Heart left ventricle (tissue), 16 donors: Measurements from ENCODE around the gene FGFR4. TPM values are rescaled to one million over a fixed set of nuclear protein-coding genes. Genes with fewer than 3 reads are reported as not detected.

Source experiments
- ATAC-seq, 4 donors: fragments of 200-7000 bp; cut with Tn5 transposase; one replicate each; pipeline ENCODE4 v1.9.1; 2020 to 2022; ENCODE audit warnings: moderate library complexity in 4 of 4, mild to moderate bottlenecking in 3 of 4, moderate number of reproducible peaks in 1 of 4
- DNase-seq, 5 donors: peaks; one replicate each; pipeline ENCODE4 v3.0.0-alpha.2; 2020
- H3K27ac ChIP-seq, 12 donors: fragments of 200-600 bp; sonication (generic) in 4 of 12; one replicate each; pipeline versions ENCODE4 v1.5.0 to v1.8.0; 2016 to 2022; ENCODE audit warnings: mild to moderate bottlenecking in 2 of 12
- H3K27me3 ChIP-seq, 9 donors: fragments of 200-600 bp; sonication (generic) in 2 of 9; one replicate each; pipeline versions ENCODE4 v1.5.1 to v1.8.0; 2016 to 2022; ENCODE audit warnings: mild to moderate bottlenecking in 3 of 9
- H3K36me3 ChIP-seq, 9 donors: fragments of 200-600 bp; sonication (generic) in 2 of 9; one replicate each; pipeline versions ENCODE4 v1.5.0 to v1.8.0; 2018 to 2022; ENCODE audit warnings: mild to moderate bottlenecking in 2 of 9
- H3K4me1 ChIP-seq, 12 donors: fragments of 200-600 bp; sonication (generic) in 4 of 12; one replicate each; pipeline versions ENCODE4 v1.5.0 to v1.8.0; 2016 to 2022; ENCODE audit warnings: mild to moderate bottlenecking in 3 of 12
- H3K4me3 ChIP-seq, 12 donors: fragments of 200-600 bp; sonication (generic) in 4 of 12; one replicate each; pipeline versions ENCODE4 v1.5.0 to v1.8.0; 2017 to 2022; ENCODE audit warnings: mild to moderate bottlenecking in 9 of 12, moderate library complexity in 4 of 12
- H3K9me3 ChIP-seq, 12 donors: fragments of 200-600 bp; sonication (generic) in 4 of 12; one replicate each; pipeline versions ENCODE4 v1.5.0 to v1.8.0; 2016 to 2022; ENCODE audit warnings: mild to moderate bottlenecking in 1 of 12
- POLR2A ChIP-seq, 2 donors: fragments of 450-650 bp; IDR thresholded peaks; one replicate each; pipeline ENCODE4 v1.6.1; 2017; ENCODE audit warnings: antibody characterized with exemption in 2 of 2, mild to moderate bottlenecking in 2 of 2, moderate library complexity in 2 of 2
- WGBS, 4 donors: extraction: QIAGEN DNeasy Blood & Tissue Kit in 2 of 4; methylation state at CpG; one replicate each; pipeline versions ENCODE4 v1.1.5 to v1.1.7; 2013 to 2018; 5-methylcytosine and 5-hydroxymethylcytosine counted together
- intact Hi-C, 10 donors: fragments of 100-400 bp; cut with DNase I; formaldehyde crosslinking; loops; one replicate each; pipeline versions ENCODE4 v1.11.1 to v1.14.2; 2022
- polyA plus RNA-seq, 2 donors: library from polyadenylated mRNA; stranded (reverse); fragments of 200-250 nt; gene quantifications; one replicate each; pipeline ENCODE4 v1.2.3, GENCODE V29; 2013
- total RNA-seq, 9 donors: library from RNA; depleted of rRNA in 2 of 9; stranded (reverse); fragments of >200 nt in 2 of 9; fragmentation: NEBNext Ultra II Directional in 3 of 9; extraction: Animal tissue kit (Norgen Biotek cat#: 25700) in 3 of 9; gene quantifications; one replicate each; pipeline versions ENCODE4 v1.1.0 to v1.2.4, GENCODE V29; 2016 to 2023
- TF ChIP-seq, protein P1 (sequence below), 12 donors: fragments of 200-600 bp; sonication (generic) in 4 of 12; IDR thresholded peaks; one replicate each; pipeline versions ENCODE4 v1.5.0 to v1.8.0; 2018 to 2022; ENCODE audit warnings: antibody characterized with exemption in 12 of 12, mild to moderate bottlenecking in 5 of 12
- donor health status: ischemic (EF 13 %, LVEDD 7.1; RV severe dilation, severe dysfunction).
- donor health status: healthy with polysubstance abuse.
- donor health status: DM: no; HTN: yes; CAD: no.
- donor health status: DM: no; HTN: no; CAD: no.
- donor health status: ischemic (EF 25% LVEDD 6.9; RV normal size, moderate dysfunction).
- donor health status: ischemic (EF 25% LVEDD 5.7; RV mildly dilated, moderate dysfunction).
- donor health status: healthy.
- donor health status: DM: yes; HTN: yes; CAD: no.
- donor health status: ischemic (EF 35%, LVEDD 5.7; RV mildly dilated, moderate dysfunction).
- donor health status: nonischemic (EF 11% LVEDD 7.7; RV severe dilation, severe dysfunction).
- donor health status: DM: yes; HTN: yes; CAD: no.
- donor health status: PGD.
- donor health status: ischemic (EF 29% LVEDD 5.4; RV normal size, mild dysfunction).
- donor health status: nonischemic (EF 23%, LVEDD 6.1; RV moderate dilation, normal function).

Gene FGFR4
- total and polyA plus RNA-seq, 11 donors: 0.35 to 2.6 (median 0.49) TPM; not detected in 1

DNA sequence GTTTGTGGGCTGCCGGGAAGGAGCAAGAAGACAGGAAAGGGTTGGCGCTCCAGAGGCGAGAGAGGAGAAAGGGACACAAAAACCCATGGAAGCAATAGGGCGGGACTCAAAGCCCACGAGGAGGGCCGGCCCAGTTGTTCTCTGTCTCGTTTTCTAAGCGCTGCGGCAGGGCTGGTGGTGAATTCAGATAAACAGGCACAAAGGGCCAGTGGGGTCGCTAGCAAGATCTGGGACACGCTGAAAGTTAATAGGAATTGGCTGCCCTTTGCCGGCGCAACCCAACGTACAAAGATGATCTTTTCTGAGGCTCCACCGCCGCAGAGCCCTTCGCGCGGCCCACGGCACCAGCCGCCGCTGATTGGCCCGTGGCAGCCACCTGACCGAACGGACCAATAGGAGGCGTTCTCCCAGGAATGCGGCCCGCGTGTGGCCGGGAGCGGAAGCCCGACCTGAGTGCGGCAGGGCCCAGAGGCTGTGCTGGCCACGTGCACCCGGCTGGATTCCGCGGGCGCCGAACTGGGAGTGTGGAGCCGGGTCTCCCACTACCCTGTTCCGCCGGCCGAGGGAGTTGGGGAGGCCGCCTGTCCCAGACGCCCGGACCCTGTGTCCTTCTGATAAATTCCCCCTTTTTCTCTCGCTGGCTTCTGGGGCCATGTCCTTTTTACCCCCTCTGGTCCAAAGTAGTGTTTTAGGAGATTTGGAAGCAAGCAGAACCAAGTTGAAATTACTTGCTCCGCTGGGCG lies 30.1 kb downstream of the FGFR4 start:
- TF ChIP-seq, protein P1, sequence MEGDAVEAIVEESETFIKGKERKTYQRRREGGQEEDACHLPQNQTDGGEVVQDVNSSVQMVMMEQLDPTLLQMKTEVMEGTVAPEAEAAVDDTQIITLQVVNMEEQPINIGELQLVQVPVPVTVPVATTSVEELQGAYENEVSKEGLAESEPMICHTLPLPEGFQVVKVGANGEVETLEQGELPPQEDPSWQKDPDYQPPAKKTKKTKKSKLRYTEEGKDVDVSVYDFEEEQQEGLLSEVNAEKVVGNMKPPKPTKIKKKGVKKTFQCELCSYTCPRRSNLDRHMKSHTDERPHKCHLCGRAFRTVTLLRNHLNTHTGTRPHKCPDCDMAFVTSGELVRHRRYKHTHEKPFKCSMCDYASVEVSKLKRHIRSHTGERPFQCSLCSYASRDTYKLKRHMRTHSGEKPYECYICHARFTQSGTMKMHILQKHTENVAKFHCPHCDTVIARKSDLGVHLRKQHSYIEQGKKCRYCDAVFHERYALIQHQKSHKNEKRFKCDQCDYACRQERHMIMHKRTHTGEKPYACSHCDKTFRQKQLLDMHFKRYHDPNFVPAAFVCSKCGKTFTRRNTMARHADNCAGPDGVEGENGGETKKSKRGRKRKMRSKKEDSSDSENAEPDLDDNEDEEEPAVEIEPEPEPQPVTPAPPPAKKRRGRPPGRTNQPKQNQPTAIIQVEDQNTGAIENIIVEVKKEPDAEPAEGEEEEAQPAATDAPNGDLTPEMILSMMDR (IDR thresholded peaks at IDR 0.05): peak in 1 of 12 donors; percentile 16
- TF ChIP-seq POLR2A (IDR thresholded peaks at IDR 0.05): peak in 1 of 2 donors; percentile 54
- no peaks in the 10 kb centered on the region for H3K27me3 ChIP-seq
- no peaks in the 10 kb centered on the region for H3K9me3 ChIP-seq
- ATAC-seq: peak; percentile 88 to 98 (median 96)
- no peaks in the 10 kb centered on the region for H3K36me3 ChIP-seq
- peak; percentile 89 to 96 (median 93) for DNase-seq
- peak overlapping the region; percentile 32 to 76 (median 60) for H3K27ac ChIP-seq
- H3K4me3 ChIP-seq: peak overlapping the region in 9 of 12 donors; percentile 11 to 51 (median 36)
- intact Hi-C loops: loop anchor here (5.0 to 10.0 kb wide), 9 partner anchors 80 to 268 kb away; partner anchors contain the start of genes PRELID1 (in 5 of the 10), RAB24 (in 5 of the 10), MXD3 (in 2 of the 10) and SLC34A1 (in 1 of the 10)
- H3K4me1 ChIP-seq: peaks cover 0 to 28% (median 15%) of the 10 kb centered on the region in 12 donors
- 19 to 30% (median 24%) methylated on average over 33 to 49 of the region's 49 CpGs for WGBS, 4 donors

DNA sequence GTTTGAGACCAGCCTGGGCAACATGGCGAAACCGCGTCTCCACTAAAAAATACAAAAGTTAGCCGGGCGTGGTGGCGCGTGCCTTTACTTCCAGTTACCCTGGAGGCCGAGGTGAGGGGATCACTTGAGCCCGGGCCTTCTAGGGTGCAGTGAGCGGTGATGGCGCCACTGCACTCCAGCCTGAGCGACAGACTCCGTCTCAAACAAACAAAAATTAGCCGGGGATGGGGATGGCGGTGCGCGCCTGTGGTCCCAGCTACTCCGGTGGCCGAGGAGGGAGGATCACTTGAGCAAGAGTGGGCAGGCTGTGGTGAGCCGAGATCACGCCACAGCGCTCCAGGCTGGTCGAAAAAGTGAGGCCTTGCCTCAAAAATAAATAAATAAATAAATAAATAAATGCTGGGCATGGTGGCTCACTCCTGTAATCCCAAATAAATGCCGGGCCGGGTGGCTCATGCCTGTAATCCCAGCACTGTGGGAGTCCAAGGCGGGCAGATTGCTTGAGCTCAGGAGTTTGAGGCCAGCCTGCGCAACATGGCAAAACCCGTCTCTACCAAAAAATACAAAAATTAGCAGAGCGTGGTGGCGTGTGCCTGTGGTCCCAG lies 30.8 kb downstream of the FGFR4 start:
- no peaks in the 10 kb centered on the region for H3K9me3 ChIP-seq
- H3K27me3 ChIP-seq: no peaks in the 10 kb centered on the region
- no peak overlapping the region for H3K4me3 ChIP-seq
- 96 to 98% (median 97%) methylated on average over 30 of the region's 30 CpGs for WGBS, 4 donors
- no peak for TF ChIP-seq POLR2A (IDR thresholded peaks at IDR 0.05)
- TF ChIP-seq, protein P1 (IDR thresholded peaks at IDR 0.05): no peak
- H3K4me1 ChIP-seq: peaks cover 0 to 28% (median 14%) of the 10 kb centered on the region in 12 donors
- H3K36me3 ChIP-seq: no peaks in the 10 kb centered on the region
- no peak for DNase-seq
- H3K27ac ChIP-seq: peak overlapping the region in 4 of 12 donors; percentile 58 to 74 (median 64)
- ATAC-seq: no peak
- intact Hi-C loops: loop anchor here (5.0 to 10.0 kb wide), 9 partner anchors 80 to 267 kb away; partner anchors contain the start of genes PRELID1 (in 5 of the 10), RAB24 (in 5 of the 10), MXD3 (in 2 of the 10) and SLC34A1 (in 1 of the 10)

DNA sequence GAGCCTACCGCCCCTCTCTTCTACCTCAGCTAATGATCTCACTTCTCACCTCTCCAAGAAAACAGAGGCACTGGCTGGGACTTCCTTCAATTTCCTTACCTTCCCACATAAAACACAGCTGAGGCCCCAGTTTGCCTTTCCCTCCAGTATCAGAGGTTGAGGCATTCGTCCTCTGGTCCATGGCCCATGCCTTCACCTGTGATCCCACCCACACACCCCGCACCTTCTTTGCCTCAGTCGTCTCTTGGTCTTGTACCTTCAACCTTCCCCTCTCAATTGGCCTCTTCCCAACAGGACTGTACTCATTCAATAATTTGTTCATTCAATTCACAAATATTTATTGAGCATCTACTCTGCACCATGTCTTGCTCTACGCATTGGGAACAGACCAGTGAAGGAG lies 35.9 kb downstream of the FGFR4 start:
- H3K9me3 ChIP-seq: no peaks in the 10 kb centered on the region
- TF ChIP-seq POLR2A (IDR thresholded peaks at IDR 0.05): no peak
- intact Hi-C loops: no loop called here
- no peak overlapping the region for H3K27ac ChIP-seq
- H3K4me3 ChIP-seq: no peak overlapping the region
- H3K27me3 ChIP-seq: no peaks in the 10 kb centered on the region
- no peak for DNase-seq
- H3K4me1 ChIP-seq: no peaks in the 10 kb centered on the region
- no peak for ATAC-seq
- 97 to 98% (median 97%) methylated on average over 5 of the region's 5 CpGs for WGBS, 4 donors
- no peaks in the 10 kb centered on the region for H3K36me3 ChIP-seq

DNA sequence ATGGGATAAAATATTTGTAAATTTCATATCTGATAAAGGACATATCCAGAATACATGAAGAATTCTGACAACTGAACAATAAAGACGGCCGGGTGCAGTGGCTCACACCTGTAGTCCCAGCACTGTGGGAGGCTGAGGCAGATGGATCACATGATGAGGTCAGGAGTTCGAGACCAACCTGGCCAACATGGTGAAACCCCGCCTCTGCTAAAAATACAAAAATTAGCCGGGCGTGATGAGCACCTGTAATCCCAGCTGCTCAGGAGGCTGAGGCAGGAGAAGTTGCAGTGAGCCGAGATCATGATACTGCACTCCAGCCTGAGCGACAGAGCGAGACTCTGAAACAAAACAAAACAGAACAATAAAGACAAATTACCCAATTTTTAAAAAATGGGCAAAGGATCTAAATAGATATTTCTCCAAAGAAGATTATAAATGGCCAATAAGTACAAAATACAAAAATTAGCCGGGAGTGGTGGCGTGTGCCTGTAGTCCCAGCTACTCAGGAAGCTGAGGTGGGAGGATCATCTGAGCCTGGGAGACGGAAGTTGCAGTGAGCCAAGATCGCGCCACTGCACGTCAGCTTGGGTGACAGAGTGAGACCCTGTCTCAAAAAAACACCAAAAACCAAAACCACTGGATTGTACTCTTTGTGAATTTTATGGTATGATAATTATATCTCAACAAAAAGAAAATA lies 37.2 kb downstream of the FGFR4 start:
- ATAC-seq (no peak), DNase-seq (no peak)
- no peak for TF ChIP-seq POLR2A (IDR thresholded peaks at IDR 0.05)
- TF ChIP-seq, protein P1 (IDR thresholded peaks at IDR 0.05): no peak
- 79 to 82% (median 81%) methylated on average over 15 of the region's 15 CpGs for WGBS, 4 donors
- Histone ChIP-seq H3K27me3 (no peaks in the 10 kb centered on the region), H3K27ac (no peak overlapping the region), H3K4me3 (no peak overlapping the region), H3K9me3 (no peaks in the 10 kb centered on the region), H3K4me1 (peaks cover 0 to 11% (median 0%) of the 10 kb centered on the region in 12 donors), H3K36me3 (no peaks in the 10 kb centered on the region)
- intact Hi-C loops: no loop called here
